ENCODE data around the gene NAV2. TPM values are rescaled to one million over a fixed set of nuclear protein-coding genes. Genes with fewer than 3 reads are reported as not detected.

NAV2 gene
- total RNA-seq, 1 donor from 2014 or later, result 47.3 TPM

DNA sequence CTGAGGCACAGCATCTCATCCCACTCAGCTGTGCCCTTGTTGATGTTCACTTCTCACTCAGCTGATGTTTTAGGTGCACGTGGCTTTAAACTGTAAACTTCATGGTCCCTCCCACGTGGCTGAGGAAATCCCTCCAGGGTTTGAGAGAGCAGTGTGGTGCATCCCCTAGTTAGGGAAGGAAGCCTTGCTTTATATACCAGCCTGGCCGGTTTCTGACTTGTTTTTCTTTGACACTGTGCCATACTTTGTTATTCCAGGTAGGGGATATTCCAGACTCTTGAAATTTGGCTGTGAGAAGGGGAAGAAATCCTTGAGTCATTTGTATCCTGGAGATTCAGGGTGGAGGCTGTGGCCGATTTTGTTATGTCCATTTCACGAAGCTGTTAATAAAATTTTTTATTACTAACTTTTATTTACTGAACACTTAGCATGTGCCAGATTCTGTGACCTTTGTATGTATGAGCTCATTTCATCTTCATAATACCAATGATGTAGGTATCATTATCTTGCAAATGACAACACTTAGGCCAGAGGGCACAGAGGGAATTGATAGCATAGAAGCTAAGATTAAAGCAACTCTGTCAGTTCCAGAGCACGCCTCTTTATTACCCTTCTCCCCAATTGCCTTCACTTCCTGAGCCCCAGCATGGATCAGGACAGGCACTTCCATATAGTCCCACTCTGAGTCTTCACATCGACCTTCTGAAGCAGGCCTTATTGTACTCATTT, 116.6 kb downstream of the NAV2 start:
- peak; percentile 61 for DNase-seq (ENCODE audit: low spot score)

DNA sequence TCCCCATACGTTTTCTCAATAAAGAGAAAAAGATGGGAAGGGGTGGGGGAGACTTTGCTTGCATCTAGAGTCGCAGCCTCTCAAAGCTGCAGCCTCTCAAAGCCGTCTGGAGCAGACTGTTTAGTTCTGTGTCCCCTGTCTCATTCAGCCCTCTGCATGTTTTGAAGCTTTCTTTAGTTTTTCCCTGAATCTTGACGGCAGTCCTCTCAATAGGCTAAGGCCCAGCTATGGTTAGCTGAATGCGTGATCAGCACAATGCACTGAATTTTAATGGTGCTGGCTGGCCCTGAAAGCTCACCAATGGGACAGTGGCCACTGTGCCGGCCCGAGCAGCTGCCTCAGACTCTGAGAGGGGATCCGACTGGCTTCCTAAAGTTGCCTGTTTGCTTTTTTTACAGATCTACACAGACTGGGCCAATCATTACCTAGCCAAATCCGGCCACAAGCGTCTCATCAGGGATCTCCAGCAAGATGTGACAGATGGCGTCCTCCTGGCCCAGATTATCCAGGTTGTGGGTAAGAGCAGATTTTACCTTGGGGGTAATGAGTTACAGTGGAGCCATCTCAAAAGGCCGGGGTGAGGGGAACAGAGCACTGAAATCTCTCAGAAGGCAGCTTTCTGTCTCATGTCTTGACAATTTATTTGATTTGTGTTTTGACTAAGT, 119.6 kb downstream of the NAV2 start:
- no peak for DNase-seq (ENCODE audit: low spot score)

DNA sequence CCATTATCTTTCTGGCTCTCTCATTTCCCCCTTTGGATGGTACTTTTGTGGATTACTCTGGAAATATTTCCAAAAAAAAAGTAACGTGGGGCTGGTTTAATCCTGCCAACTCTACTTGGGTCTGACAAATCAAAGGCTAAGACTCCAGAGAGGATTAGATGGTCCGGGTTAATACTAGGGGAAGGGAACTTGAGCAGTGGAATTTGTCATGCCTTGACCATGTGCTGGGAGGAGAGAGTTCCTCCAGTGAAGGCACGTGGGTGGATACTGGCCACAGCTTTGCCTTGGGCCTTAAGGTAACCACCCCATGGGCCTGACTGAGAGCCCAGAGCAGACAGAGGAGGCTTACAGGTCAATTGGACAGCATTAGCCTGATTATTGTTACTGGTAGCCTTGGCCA, 120.3 kb downstream of the NAV2 start:
- no peak for DNase-seq (ENCODE audit: low spot score)

DNA sequence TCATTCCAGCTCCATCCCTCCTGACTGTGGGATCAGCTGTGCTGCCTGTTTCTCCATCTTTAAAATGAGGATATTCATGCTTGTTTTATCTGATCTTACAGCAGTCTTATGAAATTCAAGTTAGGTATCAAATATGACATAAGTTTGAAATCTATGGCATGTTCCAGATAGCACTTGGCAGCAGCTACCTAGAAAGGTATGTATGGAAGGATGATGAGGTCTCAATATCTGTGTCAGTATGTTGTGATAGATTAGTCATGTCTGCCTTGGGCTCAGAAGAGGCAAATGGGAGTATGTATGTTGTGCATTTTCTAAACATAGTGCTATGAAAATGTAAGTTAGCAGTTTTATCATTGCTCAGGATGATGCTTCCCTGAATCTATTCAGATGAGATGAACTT, 122.1 kb downstream of the NAV2 start:
- no peak for DNase-seq (ENCODE audit: low spot score)

DNA sequence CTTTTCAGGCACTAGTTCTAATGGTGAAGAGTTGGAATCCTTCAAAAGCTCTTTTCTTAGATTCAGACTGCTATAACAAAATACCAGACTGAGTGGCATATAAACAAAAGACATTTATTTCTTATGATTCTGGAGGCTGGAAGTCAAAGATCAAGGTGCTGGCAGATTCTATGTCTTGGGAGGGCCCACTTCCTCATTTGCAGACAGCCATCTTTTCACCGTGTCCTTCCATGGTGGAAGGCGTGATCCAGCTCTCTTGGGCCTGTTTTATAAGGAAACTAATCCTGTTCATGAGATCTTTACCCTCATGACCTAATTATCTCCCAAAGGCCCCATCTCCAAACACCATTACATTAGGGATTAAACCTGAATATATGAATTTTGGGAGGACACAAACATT, 124.0 kb downstream of the NAV2 start:
- DNase-seq (ENCODE audit: low spot score), result no peak

DNA sequence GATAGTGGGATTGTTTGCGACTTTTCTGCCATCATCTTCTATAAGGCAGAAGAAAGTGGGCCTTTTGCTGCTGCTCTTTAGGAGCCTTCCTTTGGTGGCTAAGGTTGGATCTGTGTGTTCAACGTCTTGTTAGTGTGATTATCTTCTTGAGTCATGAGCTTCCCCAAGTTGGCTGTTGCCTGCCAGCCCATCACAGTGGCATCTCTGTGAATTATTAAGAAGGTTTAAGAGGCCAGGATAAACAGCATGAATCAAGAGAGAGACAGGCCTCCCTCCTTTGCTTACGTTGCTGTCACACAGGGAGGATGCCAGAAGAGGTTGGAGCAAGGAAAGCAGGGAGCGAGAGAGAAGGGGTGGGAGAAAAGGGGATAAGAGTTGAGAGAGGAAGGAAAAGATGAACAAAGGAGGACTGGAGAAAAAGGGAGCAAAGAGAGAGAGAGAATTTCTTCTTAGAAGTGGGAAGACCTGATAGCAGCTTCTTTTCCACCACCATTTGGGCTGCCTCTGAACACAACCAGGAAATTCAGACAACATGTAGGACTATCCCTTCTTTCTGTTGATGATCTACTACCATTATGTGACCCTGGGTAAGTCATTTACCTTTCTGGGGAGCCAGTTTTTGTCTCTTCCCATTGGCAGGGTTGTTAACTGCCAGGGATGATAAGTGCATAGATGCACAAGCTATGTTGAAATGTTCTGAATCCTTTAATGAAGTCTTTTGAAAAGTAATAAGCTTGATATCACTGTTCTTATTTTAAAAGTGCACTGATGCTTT, 126.5 kb downstream of the NAV2 start:
- no peak for DNase-seq (ENCODE audit: low spot score)

DNA sequence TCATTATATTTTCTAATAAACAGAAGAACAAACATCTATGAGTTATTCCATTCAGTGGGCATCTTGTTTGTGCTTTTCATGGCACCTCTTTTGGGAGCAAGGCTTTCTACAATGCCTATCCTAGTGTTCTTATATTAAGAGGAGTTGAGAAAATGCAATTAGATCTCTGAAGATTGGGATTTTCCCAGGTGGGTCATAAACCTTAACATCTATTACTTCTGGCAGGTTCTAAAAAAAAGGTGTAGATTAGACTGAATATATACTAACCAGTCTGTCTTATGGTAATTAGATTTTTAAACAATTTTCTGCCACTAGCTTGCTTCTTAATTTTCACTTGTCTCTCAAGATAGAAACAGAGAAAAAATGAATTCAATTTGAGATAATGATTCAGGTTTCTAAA, 128.3 kb downstream of the NAV2 start:
- no peak for DNase-seq (ENCODE audit: low spot score)

DNA sequence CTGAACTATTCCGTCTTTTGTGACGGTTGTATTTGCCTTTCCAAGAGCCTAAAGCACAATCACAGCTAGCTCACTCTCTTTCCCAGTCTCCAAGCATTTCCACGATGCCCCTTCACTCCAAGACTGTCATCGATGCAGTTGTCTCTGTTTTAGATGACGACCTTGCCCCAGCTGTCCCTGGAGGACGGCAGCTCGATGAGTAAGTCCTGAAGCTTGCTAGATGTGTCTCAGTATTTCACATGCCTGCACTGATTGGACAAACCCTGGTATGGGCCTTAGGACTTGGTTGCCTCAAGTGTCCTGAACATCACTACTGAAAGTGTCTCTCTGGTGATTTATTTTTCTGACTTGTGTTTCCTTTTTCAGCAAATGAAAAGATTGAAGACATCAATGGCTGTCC, 129.9 kb downstream of the NAV2 start:
- no peak for DNase-seq (ENCODE audit: low spot score)

DNA sequence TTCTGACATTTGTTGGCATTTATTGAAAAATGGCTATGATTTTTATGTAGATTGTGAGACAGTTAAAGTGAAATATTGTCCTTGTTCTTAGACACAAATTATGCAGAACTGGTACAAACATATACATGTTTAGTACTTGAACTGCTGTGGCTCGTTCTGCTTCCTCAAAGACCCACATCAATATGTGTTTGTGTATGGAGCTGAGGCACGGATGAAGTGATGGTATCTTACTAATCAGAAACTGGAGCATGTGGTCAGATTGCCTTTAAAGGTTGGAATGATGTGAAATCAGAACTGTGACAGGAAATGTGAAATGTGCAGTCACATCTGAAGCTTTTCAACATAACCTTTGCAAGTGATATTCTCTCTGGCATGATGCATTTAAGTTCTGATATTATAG, 130.4 kb downstream of the NAV2 start:
- no peak for DNase-seq (ENCODE audit: low spot score)

DNA sequence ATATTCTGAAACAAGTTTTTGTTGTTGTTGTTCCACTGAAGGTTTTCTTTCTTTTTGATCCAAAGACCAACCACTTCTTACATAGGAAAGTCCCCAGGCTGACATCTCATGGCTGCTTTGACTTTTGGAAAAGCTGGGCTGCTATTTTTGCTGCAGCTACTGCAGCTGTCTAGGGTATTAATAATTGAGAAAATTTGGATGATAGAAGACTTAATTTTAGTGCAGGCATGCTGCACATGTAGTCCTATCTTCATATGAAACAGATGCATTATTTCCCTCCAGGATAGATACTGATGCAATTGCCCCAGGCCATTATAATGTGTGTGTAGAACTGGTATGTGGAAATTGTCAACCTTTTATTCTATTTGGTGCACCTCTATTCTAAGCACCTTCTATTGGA, 131.4 kb downstream of the NAV2 start:
- no peak for DNase-seq (ENCODE audit: low spot score)

DNA sequence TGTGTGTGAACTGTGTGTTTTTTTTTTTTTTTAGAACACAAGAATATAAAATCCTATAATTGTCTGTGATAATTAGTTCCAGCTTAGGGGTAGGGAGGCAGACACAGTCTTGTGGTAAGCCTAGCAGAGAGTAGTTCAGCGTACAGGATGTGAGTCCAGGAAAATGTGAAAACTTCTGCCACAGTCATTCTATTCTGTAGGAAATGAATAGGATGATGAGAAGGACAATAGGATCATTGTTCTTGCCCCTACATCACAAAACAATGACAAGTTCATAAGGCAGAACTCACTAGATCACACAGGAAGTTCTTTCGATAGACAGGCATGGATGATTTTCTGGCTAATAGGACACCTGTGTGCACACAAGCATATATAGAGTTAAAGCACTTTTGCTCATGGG, 132.2 kb downstream of the NAV2 start:
- DNase-seq (ENCODE audit: low spot score), result no peak

DNA sequence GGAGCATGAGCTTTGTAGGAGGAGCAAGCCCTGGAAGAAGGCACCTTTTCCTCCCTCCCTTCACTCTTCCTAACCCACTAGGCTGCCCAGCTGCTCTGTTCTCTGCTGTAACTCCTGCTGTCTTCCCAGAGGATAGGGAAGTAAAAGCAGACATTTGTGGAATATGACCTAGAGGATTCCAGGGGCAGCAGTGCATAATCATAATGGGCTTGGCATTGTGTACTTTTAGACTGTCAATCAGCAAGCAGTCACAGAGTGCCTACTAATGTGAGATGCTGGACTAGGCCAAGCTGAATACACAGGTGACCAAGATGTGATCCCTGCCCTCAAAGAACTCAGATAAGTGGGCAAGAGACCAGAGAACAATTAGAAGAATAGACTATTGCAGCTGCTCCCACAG, 133.0 kb downstream of the NAV2 start:
- DNase-seq (ENCODE audit: low spot score), result no peak

DNA sequence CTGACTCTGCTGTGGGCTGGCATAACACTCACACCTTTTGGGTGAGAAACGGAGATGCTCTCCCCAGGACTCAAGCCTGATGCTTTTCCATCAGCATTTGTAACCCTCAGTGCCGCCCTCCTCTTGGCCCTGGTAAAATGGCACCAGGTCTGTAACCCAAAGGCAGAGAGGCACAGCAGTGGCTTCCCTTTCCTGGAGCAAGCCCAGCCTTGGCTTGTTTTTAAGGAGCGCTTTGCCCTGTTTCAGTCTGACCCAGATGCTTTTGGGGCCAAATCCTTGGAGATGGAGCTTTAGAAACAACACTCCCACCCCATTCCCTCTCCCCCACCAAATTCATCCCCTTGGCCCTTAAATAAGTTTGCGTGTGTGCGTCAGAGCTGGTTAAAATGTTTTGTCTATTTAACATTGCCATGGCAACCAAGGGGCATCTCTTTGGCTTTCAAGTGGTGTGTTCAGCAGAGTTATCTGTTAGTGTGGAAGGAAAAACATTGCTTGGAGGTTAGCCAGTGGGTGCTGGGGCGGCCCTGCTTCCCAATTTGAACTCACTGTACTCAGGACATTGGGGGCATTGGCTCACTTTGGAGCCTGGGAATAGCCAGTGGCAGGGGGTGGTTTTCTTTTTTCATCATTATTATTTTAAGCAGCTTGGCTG, 134.1 kb downstream of the NAV2 start:
- DNase-seq (ENCODE audit: low spot score), result no peak

DNA sequence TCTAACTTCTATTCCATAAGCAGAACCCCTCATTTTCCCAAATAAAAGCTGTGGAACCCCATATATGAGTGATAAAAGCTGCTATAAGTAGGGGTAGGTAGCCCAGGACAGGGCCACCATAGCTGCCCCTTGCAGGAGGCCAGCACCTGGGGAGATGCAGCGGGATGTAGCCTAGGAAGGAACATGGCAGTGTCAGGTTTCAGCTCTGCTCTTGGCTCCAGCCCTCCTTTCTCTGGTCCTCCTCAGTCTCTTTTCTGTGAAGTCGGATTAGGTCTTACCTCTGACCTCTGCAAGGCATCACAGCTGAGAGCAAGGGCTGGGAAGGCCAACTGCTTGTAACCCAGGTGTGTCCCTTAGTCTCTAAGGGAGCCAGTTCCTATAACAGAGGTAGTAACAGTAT, 135.6 kb downstream of the NAV2 start:
- DNase-seq (ENCODE audit: low spot score), result no peak

DNA sequence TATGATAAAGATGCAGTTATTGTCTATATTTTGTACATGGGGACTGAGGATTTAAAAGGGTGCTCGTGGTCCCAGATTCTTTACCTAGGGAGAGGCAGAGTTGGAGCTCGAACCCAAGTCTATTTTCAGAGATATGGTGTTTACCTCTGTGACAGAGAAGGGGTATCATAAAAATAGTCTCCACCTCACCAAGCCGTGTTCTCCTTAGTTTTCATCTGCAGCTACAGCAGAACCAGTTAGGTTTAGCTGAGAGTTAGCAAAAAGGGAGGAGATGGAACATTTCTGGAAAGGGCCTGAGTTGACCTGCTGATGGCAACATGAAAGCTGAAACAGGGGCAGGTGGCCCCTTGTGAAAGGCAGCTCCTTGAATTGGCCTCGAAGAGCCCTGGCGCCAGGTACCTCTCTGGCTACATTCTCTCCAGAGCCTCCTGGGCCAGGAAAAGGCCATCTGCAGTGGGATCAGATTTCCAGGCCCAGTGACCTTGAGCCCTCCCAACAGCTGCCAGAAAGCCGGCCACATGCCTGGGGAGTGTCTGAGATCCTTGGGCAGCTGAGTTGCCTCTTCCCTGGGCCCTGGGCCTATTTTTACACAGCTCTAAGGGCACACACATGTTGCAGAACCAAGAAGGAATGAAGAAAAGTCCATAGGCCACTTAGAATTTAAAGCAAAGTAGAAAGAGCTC, 136.6 kb downstream of the NAV2 start:
- DNase-seq (ENCODE audit: low spot score), result no peak

DNA sequence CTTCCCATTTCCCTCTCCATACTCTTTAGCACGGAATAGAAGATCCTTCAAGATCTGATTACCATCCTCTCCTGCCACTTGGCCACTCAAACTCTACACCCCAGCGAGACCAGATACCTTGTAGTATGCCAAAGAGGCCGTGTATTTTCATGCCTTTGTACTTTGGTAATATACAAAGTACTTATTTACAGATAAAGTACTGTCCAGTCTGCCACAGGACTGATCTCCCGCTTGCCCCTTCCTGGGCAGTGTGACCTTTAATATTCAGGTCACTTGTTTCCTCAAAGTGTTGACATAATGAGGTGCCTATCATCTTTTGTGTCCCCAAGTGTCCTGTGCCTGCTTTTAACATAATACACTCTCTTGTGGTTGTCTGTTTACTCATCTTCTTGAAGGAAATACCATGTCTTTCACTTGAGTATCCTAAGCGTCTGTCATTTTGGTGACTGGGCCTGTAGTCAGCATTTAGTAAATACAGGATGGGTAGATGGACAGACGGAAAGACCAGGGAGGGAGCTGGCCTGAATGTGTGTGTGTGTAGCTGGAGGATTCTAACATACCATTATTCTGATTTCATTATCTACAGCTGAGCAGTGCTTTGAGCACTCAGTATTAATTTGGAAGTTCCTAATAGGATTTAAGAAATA, 137.4 kb downstream of the NAV2 start:
- DNase-seq (ENCODE audit: low spot score), result no peak

DNA sequence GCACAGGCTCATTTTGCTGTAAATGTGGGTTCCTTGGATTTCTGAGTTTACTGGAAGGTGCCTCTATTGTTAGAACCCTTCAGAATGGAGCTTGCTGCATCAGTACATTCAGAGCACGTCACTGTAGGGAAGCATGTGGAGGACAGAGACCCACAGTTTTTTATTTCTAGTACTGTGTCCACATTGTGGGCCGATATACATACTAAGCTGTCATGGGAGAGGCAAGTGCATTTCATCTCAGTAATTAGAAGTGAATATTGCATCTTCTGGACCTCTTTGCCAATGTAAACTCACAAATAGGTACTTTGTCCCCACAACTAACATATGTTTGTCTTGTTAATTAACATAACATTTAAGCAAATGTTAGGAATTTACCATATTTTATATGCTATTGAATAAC, 139.7 kb downstream of the NAV2 start:
- DNase-seq (ENCODE audit: low spot score), result no peak

DNA sequence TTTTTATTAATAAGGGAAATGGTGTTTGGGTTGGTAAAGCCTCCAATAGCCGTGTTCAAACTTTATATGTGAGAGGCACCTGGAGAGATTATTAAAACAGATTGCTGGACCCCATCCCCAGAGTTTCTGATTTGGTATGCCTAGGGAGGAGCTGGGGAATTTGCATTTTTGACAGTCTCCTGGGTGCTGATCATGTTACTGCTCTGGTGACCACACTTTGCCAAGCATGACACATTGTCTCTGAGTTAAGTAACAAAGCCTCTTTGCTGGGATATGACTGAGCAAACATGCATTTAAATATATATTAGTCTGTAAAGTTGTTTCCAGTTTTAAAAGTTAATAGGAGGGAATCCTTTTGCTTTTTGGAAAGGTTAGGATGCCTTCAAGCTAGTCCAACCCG, 140.4 kb downstream of the NAV2 start:
- DNase-seq (ENCODE audit: low spot score), result no peak

DNA sequence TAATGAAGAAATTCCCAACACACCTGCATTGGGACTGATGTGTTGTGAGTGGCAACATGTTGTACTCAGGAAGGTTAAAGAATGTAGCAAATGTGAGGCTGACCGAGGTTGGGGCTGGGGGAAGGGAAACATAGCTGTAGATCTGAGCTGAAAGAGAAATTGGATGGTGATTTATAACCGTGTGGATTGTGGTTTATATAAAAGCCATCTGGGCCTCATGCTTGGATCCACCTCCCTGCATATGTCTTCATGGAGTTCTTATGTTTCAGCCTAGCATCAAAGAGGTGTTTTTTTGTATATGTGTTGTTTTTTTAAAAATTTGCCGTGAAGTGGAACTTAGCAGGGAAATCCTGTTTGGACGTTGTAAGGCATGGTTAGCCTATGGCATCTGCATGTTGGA, 141.3 kb downstream of the NAV2 start:
- DNase-seq (ENCODE audit: low spot score), result no peak

DNA sequence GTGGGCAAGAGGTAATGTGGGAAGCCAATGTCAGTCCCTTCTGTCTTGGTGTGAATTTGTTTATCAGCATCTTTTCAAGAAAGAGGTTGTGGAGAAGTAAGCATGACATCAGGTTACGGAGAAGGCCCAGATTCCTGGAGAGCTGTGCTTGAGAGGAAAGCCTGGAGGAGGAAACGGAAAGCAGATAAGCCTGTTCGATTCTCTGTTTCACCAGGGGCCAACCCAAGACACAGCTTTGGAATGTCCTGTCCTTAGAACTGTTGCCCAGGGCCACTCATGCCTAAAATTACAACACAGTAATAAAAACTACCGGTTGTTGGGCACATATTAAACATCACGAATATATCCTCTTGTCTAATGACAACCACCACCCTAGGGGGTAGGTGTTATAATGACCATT, 148.5 kb downstream of the NAV2 start:
- no peak for DNase-seq (ENCODE audit: low spot score)

DNA sequence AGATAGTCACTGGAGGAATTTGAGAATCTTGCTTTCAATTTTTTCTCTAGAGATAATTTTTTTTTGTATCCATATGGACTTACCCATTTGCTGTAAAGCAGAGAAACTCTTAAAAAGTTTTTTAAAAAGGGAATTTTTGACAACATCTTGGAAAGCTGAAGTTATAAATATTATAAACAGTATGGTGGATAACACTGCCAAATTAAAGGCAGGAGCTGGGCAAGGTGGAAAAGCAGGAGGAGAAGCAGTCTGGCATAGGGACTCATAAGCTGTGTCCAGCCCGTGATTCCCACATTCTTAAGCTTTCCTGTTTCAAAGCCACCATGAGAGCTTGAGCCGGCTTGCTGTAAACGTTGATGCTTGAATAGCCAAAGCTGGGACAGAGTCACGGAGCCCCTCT, 149.5 kb downstream of the NAV2 start:
- DNase-seq (ENCODE audit: low spot score), result no peak
